ENCODE data around the gene CCDC136.

CCDC136 gene

DNA sequence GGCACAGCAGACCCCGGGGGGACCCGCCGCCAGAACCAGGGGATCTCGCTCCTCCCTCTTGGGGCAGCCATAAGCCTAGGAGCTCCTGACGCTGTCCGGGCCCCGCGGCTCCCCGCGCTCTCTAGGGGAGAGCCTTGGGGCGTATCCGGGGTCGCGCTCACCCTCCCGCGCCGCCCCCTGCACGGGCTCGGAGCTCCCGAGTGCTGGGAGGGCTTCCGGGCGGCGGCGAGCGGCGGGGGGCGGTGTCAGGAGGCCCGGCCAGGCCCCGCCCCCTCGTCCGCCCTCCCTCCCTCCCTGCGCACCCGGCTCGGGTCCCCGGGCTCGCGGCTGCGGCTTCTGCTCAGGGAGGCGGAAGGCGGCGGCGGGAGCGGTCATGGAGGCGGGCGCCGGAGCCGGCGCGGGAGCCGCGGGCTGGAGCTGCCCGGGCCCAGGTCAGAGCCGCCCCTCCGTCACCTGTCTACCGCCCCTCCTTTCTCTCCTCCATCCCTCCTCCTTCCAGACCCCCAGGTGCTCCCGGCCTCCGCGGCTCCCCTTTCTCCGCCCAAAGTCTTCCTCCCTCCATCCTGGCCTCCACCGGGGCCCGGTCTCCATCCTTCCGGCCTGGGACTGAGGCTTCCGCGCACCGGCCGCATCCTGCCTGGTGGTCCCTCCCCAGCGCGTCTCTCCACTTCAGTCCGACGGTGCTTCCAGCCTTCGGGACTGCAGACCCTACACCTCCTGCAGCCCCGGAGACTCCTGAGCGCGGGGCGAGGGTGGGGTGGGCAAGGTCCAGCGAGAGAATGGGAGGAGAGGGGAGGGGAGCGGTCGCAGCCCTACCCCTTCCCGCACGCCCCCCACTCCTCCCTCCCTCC lies at the start of gene CCDC136:
CCDC136 (plus strand) TSS at position 848 of the 851 bp plus-strand sequence. CDS start 444 bp downstream, outside the sequence.
- DNase-seq (ENCODE audit: low read depth) = peak; percentile 27

DNA sequence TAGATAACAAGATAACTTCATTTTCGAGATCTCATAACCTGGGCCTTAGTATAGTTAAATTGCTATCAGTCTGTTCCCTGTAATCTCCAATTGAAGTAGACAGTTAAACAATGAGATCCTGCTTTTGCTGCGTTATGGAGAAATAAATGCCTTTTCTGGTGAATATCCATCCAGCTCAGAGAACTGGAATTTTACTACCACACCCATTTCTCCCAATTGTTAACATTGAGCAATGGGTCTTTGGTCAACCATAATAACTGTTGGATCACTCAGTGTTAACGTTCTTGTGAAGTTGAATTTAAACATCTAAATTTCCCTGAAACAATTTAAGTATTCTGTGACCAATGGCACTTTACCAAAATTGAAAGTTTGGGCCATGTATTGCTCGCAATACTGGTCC lies 49.6 kb upstream of the CCDC136 start:
- DNase-seq (ENCODE audit: low read depth) = peak; percentile 74

DNA sequence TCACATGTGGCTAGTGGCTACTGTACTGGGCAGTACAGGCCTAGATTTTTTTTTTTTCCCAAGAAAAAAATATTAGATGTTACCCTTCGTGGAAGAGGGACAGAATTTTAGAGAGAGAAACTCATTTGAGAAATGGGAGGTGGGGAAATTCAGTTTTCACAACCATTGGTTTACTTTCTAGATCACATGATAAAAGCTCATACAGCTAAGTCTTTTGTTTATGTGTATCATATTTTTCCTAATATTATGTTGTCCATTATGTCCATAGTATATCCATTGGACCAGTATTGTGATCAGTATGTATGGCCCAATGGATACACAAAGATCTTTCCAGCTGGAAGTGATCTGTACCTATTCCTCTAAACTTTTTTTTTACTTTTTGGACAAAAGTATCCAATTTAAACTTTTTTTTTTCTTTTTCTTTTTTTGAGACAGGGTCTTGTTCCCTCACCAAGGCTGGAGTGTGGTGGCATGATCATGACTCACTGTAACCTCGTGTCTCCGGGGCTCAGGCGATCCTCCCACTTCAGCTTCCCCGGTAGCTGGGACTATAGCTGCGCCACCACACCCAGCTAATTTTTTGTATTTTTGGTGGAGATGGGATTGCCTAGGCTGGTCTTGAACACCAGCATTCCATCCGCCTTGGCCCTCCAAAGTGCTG lies 48.5 kb upstream of the CCDC136 start:
- peak; percentile 33 for DNase-seq (ENCODE audit: low read depth)

DNA sequence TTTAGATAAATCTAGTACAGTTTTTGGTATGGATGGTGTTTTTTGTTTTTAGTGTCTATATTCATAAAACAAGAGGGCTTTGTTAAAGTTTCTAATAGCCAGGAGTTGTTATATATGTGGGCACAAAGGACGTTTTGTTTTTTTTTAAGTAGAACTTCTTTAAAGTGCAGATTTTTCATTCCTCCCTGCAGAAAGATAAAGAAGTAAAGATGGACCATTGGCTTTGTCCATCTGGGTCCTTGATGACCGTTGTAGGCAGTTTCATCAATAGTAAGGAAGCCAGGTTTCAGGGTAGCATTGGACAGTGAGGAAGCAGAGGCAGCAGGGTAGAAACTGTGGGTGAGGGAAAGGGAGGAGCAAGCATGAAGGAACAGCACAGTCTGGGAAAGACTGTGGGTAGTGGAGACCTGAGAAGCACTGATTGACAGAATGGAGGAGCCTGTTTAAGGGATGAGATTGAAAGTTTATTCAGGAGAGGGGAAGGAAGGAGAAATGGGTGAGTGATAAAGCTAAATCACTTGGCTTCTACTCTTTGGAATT lies 47.3 kb upstream of the CCDC136 start:
- DNase-seq (ENCODE audit: low read depth) = no peak

DNA sequence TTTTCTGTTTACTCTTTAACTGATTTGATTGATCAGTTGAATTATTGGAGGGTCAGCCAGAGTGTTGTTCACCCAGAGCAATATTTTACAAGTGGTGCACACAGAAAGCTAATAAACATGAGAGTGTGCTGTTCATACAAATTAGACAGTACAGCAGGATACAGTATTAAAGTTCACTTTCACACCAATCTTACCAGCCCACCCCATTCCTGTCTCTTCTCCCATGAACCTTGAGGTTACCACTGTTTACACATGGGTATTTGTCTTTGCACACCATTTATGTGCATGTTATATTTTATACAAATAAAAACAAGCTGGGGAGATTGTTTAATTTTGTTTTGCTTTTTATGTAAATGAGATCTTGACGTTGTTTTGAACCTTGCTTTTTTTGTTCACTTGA lies 46.1 kb upstream of the CCDC136 start:
- no peak for DNase-seq (ENCODE audit: low read depth)

DNA sequence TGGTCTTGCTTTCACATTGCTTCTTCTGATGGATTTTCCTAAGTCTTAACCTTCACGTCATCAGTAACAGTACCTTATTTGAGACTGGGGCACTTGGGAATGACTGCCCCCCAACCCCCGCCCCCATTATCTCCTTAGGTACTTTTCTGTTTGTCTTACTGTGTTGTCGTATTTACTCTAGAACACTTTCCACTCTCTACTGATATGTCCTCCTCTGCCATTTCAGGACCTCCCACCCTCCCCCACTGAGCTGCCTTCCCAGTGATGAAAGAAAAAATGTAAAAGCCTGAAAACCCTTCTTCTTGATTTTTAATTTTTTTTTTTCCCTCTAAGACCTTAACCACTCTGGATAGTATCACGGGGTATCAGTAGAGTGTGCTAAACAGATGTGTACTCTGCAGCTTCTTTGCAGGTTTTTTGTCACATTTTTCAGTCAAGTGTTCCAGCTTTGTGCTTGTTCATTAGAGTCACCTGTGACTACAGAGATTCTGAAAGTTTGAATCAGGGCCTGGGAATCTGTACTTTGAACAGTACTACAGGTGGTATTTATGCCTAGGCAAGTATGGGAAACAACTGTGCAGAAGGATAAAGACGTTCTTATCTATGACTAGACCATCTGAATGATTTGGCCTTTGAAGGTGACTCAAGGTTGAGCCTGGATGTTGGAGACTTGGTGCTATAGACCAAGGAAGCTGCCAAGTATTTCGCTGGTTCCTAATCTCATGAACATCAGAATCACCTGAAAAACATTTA lies 44.3 kb upstream of the CCDC136 start:
- DNase-seq (ENCODE audit: low read depth) = peak; percentile 36

DNA sequence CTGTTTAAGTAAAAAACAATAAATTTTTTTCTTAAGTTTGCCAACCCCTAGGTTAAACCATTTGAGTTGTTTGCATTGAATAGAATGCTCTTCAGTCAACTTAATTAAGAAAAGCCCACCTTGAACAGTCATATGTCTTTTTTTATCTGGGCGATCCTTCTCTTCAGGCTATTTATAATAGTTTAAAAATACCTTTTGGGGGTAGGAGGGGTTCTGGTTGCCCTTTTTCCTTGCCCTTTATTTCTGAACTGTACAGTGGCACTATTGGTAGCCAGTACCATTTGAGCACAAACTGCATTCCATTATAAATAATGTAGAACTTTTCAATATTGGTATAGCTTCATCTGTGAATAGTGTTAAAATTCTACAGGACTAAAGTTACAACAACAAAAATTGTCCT lies 39.5 kb upstream of the CCDC136 start:
- no peak for DNase-seq (ENCODE audit: low read depth)

DNA sequence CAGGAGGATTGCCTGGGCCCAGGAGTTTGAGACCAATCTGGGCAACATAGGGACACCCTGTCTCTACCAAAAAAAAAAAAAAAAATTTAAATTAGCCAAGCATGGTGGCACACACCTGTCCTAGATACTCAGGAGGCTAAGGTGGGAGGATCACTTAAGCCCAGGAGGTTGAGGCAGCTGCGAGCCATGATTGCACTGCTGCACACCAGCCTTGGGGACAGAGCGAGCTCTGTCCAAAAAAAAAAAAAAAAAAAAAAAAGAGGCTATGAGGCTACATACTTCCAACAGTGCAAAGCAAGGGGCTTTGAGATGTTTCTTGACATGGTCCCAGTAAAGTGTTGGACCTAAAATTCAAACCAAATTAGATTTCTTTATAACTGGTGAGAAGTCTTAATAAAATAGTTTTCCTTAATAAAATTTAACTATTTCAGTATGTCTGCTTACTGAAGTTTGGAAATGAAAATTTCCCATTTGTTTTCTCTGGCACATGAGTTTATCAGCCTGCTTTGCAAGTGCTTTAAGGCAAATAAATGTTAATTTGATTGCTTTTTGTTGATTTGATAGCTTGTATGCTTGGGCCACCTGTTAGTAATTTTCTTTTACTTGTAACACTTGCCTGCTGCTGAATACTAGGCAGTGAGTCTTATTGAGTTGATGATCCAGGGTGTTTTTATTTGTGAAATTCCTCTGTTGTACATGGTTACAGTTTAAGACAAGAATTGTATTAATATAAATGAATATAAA lies 36.5 kb upstream of the CCDC136 start:
- no peak for DNase-seq (ENCODE audit: low read depth)

DNA sequence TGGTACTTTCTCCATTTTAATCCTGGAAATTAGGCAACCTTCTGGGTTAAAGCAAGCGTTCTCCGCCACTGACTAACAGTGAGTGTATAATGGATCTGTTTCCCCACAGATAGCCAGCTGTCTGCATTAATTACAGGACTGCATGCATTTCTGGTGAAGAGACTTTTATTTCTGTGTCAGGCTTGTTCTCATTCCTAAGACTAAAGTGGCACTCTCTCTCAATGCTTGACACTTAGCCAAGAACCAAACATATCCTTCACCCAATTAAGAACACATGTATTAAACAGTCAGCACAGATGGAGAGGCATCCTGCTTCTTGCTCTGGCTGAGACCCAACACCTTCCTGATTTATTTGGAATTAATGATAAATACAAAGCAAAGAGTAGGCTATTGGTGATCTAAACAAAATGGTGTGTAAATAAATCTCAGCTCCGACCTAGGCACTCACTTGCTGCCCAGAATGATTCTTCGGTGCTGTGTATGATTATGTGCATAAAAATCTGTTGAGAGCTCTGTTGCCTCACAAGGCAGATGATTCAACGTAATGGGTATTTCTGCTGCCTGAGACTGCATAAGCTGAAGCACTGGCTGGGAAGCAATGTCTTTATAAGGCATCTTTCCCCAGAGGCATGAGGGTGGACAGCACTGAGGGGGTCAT lies 35.8 kb upstream of the CCDC136 start:
- DNase-seq (ENCODE audit: low read depth) = peak; percentile 96

DNA sequence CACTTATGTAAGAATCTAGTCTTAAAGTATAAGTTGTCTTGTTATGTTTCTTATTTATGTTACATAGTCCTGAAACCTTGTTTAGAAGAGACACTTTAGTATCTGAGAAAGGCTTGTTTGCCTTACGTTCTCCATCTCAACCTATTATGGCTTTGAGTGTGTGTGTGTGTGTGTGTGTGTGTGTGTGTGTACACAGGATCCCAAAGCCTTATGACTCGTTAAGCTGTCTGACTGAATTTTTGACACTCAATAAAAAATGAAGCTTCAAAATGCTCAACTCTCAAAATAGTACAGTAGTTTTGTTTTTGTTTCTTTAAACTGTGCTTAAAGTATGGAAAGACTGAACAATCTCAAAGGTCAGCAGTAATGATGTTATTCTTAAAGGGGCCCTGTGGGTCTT lies 34.6 kb upstream of the CCDC136 start:
- no peak for DNase-seq (ENCODE audit: low read depth)

DNA sequence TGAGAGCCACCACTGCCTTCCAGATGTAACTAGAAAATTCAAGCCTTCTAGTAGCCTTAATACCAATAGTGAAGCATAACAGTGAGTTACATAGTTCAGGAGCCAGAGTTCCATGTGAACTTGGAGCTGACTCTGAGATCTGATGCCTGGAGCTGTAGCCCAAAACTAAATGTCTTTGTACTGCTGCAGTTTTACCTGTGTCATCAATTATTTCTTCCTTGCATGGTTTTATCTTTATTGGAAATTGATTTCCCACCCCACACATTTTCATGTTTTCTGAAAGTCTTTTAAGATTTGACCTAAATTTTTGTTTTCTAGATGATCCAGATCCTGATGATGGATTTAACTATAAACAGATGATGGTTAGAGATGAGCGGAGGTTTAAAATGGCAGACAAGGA lies 33.2 kb upstream of the CCDC136 start:
- no peak for DNase-seq (ENCODE audit: low read depth)

DNA sequence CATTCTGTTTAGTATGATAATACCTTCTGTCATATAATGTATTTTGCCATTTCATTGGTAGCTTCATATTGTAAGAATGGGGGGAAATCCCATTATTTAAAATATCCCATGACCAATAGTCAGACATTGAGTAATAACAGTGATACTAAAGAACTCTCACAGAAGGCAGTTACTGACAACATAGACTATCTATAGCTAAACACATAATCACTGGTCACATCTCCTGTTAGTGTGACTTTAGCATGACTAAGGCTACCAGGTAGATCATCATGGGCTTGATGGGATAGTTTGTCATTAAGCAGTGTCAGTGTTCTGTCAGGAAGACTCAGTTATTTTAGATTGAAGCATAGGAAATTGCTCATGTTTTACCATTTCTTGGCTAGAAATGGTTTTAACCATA lies 32.5 kb upstream of the CCDC136 start:
- no peak for DNase-seq (ENCODE audit: low read depth)

DNA sequence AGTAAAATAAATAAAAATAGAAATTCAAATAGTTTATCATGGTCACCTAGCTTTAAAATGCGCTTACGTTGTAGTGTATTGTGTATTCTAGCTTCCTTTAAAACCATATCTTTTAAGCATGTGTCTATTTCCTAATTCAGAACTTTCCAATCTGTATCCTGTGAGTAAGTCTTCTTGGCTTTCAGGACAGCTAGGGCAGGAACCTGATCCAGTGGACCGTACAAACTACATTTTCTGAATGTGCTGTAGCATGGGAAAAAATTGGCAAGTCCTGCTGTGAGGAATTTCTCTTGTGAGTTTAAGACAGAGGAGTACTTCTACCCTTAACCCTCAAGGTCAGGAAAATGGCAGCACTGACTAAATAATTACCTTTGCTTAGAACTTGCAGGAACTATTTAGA lies 28.2 kb upstream of the CCDC136 start:
- DNase-seq (ENCODE audit: low read depth) = no peak

DNA sequence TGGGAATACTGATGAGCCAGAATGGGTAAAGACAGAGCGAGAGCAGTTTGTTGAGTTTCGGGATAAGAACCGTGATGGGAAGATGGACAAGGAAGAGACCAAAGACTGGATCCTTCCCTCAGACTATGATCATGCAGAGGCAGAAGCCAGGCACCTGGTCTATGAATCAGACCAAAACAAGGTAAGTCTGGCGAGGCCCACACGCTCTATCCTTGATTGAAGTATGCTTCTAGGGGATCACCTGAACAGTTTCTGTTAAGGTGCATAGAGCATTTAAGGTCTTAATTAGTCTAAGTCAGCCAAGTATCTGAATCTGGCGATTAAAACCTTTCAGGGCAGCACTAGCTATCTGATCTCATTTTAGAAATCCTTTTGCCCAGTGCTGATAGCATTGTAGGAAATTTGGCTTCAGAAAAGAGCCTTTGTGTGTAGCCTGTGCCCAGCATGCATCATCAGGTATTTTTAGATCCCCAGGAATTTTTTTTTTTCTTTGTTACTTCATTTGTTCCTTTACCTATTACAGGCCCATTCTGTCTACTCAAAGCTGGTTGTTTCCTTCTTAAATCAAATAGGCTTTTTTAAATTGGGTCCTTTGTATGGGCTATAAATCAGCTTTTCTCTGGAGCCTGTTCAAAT lies 24.2 kb upstream of the CCDC136 start:
- no peak for DNase-seq (ENCODE audit: low read depth)

DNA sequence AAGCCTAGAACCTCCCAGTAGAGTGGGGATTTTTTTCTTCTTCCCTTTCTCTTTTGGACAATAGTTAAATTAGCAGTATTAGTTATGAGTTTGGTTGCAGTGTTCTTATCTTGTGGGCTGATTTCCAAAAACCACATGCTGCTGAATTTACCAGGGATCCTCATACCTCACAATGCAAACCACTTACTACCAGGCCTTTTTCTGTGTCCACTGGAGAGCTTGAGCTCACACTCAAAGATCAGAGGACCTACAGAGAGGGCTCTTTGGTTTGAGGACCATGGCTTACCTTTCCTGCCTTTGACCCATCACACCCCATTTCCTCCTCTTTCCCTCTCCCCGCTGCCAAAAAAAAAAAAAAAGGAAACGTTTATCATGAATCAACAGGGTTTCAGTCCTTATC lies 21.5 kb upstream of the CCDC136 start:
- peak; percentile 84 for DNase-seq (ENCODE audit: low read depth)

DNA sequence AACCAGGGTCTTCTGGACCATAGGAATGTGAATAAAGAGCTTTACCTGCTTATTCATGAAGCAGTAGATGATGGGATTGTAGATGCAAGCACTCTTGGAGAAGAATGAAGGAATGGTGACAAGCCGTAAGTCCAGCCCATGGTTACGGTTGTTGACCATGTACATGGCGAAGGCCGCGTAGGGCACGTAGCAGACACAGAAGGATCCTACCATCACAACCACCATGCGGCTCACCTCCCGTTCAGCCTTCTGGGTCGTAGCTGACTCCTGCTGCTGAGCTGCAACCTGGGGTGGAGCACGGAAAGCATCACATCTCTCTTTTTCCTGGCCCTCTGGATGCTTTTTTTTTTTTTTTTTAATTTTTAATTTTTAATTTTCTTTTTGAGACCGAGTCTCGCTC lies 18.2 kb upstream of the CCDC136 start:
- DNase-seq (ENCODE audit: low read depth) = no peak

DNA sequence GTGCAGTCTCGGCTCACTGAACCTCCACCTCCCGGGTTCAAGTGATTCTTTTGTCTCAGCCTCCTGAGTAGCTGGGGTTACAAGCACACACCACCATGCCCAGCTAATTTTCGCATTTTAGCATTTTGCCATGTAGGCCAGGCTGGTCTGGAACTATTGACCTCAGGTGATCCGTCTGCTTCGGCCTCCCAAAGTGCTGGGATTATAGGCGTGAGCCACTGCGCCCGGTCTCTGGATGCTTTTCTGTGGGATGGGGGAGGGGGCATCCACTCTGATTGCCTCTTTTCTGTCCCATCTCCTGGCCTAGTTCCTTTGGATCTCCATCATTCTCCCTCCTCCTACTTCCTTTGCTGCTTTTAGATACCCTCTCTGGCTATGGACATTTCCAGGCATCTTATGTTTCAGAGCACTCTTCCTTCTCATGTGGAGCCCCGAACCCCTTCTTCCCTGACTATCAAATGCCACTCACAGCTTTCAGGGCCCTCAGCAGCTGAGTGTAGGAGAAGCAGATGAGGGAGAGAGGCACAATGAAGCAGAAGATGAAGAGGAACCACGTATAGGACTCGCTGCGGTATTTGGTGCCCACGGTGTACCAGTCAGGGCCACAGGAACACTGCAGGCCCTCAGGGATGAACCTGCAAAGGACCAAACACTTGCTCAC lies 17.6 kb upstream of the CCDC136 start:
- DNase-seq (ENCODE audit: low read depth) = no peak

DNA sequence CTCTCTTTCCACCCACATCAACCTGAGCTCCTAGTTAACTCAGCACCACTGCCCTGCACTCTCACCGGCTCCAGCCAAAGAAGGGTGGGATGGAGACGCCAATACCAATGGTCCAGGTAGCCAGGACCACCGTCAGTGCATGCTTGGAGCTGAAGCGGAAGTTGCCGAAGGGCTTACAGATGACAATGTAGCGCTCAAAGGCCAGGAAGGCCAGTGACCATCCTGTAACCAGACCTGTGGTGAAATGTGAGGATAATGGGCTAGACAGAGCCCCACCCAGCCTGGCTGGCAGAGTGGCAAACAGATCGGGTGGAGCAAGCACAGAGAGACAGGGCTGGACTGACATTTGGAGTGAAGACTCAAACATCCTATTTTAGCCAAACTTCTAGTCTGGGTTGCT lies 16.8 kb upstream of the CCDC136 start:
- DNase-seq (ENCODE audit: low read depth) = no peak

DNA sequence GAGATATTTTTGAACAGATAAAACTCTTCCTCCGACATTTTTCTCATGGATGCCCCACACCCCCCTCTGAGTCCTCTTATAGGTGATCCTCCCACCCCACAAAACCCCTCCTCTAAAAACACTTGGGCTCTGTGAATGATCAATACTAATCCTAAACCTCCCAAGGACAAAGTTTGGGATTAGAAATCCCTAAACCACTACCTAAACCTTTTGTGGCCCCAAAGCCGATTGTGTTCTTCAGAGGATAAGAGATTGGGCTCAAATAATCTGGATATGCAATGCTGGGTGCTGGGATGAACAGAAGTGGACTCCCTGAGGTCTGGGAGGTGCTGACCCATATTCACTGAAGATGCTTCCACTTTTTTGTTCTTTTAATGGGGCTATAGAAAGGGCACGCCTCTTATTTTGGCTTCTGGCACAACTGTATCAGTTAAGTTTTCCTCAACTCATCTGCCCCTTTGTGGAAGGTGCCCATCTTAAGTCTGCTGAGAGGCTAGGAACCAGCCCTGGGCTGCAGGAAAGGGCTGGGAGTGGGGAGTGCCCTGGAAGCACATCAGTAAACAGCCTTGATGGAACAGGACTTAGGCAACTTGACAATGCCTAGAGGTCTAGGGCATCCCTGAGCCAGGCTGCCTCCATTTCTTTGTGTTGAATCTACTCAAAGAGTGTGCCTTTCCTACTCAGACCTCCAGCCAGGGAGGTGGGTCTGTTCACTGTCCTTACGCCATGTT lies 15.9 kb upstream of the CCDC136 start, which contains the start of gene OPN1SW:
OPN1SW (minus strand) TSS at position 51 of the 731 bp plus-strand sequence; CDS start at position 38, 13 bp downstream.
- no peak for DNase-seq (ENCODE audit: low read depth)

Data from amniotic epithelial cell (primary cell).